HG03521 (cell line): ENCODE measurements around the gene SLC16A5.
"Not testable (repeated sequence)": the region's sequence is repeated elsewhere in the genome, so short reads cannot be mapped to it uniquely, and the experiment has no call there.

Experiments used
- ATAC-seq: cut with Tn5 transposase; IDR thresholded peaks from one replicate; pipeline ENCODE4 v1.9.1; 2021; ENCODE audit warnings: mild to moderate bottlenecking, moderate library complexity; ENCODE audit not compliant: unreplicated experiment

The SLC16A5 gene

DNA sequence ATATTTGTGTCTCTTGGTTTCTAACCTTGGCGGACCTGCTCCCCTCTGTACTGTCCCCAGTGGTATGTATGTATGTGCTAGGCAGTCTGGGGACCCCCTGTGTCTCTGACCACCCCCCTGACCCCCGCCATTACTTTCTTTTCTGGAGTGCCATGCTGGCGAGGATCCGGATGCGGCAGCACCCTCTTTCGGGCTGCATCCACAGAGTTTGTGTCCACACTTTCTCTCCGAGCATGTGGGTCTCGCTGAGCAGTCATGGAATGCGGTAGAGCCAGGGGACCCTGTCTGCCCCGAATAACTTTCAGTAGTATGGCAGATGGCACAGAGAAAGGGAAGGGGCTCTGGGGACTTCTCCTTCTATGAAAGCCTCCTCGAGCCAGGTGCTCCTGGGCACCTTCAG, 23.7 kb upstream of the SLC16A5 start:
- no peak for ATAC-seq

- ATAC-seq: no peak
These were observed 23.3 kb upstream of the SLC16A5 start for GRCh38 chr17:75064460-75064859.

DNA sequence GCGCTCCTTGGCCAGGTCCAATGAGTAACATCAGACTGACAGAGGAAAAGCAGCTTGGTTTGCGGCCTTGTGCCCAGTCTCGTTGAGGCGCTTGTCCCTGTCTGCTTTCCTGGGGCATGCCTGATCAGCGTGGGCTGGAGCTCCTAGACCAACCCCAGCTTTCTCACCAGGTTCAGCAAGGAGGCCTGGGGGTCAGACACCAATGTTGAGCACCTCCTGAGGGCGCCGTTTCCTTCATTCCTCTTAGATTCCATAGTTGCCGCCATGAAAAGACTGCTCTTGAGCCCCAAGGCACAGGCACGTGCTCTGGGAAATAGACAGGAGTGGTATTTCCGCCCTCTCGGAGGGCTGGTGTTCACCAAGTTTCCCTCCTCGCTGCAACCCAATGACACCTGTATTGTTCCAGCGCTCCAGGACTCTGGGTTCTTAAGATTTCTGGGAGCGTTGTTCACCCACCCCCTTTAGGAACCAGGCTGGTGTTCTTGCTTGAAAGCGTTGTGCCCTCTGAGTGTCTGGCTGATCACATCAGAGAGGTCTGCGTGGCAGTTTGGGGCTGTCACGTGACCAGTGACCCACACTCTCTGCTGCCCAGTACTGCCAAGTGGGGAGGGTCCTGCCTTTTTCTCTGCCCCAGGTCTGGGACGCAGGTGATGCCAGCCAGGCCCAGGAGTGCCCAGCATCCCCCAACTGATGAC, 22.7 kb upstream of the SLC16A5 start:
- no peak for ATAC-seq

DNA sequence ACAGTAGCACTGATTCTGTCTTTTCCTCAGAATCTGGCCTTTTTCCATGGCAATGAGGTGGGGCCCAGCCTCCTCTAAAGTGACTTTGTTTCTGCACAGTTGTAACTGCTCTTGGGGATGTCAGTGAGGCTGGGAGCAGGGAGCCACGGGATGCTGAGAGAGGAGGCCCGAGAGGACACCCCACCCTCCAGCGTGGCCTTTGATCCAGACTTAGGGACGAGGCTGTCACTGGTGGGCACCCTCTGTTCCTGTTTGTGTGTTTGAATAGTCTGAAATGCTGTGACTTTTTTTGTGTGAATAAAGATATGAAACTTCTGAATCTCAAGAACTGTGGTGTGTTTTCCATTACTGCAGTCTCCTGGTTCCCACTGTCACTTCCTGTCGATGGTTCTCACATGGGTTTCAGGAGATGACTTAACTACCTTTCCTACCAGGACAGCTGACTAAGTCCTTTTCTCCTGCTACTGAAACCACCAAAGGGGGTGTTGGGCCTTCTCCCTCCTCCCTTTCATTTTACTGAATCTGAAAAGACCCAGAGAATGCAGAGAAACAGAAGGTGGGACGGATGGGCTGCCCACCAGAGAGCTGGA, 22.1 kb upstream of the SLC16A5 start:
- ATAC-seq: no peak

DNA sequence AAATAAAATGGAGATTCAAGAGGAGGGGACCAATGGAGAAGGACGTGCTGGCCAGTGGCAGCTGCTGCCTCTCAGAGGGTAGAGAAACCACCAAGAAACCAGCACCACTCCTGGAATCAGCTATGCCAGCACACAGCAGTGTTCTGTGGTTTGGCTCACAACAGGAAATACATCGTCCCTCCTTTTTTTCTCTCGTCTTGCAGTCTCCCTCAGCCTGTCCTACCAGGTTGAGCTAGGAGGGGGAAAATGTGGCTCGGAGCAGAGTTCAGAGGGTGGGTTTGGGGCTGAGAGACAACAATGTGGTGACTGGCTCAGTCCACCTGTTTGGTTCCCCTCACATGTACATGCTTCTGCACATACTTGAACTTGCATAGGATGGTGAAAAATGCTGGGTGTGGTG, 19.9 kb upstream of the SLC16A5 start:
- ATAC-seq: no peak

- no peak for ATAC-seq
These were observed 19.0 kb upstream of the SLC16A5 start for GRCh38 chr17:75068750-75069149.

GRCh38 chr17:75069783-75070182, 18.0 kb upstream of the SLC16A5 start:
- no peak for ATAC-seq

DNA sequence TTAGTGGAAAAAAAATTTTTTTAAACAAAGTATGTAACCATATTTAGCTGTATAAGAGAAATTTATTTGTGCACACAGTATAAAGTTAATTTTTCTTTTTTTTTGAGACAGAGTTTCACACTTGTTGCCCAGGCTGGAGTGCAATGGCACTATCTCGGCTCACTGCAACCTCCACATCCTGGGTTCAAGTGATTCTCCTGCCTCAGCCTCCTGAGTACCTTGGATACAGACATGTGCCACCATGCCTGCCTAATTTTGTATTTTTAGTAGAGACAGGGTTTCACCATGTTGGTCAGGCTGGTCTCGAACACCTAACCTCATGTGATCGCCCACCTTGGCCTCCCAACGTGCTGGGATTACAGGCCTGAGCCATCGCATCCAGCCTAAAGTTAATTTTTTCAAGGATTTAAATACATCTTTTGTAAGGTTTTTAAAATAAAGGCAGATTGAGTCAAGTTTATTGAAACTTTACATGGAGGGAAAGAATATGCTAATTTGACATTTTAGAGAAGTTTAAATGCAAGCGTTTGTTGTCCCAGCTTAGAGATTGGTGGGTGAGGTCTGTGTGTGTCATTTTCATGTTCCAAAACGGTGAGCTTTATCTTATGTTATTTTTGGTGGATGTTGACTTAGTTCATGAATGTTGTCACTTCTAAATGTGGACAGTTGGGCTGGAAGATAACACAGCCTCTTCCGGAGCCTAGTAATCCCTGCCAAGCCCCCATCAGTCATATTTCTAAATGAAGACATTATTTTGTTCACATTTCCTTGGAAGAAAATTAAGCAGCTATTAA, 16.1 kb upstream of the SLC16A5 start:
- not testable (repeated sequence) for ATAC-seq

DNA sequence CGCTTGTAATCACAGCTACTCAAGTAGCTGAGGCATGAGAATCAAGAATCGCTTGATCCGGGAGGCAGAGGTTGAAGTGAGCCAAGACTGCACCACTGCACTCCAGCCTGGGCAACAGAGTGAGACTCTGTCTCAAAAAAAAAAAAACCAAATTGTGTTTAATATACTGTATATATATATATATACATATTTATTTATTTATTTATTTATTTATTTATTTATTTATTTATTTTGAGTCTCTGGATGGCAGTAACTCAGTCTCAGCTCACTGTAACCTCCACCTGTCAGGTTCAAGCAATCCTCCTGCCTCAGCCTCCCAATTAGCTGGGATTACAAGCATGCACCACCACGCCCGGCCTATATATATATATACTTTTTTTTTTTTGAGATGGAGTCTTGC, 14.8 kb upstream of the SLC16A5 start:
- not testable (repeated sequence) for ATAC-seq

GRCh38 chr17:75073618-75074047, 14.1 kb upstream of the SLC16A5 start:
- no peak for ATAC-seq

- no peak for ATAC-seq
These were observed 13.2 kb upstream of the SLC16A5 start for GRCh38 chr17:75074532-75074931.

- no peak for ATAC-seq
These were observed 12.0 kb upstream of the SLC16A5 start for GRCh38 chr17:75075597-75076336.

- no peak for ATAC-seq
These were observed 10.7 kb upstream of the SLC16A5 start for GRCh38 chr17:75077072-75077495.

DNA sequence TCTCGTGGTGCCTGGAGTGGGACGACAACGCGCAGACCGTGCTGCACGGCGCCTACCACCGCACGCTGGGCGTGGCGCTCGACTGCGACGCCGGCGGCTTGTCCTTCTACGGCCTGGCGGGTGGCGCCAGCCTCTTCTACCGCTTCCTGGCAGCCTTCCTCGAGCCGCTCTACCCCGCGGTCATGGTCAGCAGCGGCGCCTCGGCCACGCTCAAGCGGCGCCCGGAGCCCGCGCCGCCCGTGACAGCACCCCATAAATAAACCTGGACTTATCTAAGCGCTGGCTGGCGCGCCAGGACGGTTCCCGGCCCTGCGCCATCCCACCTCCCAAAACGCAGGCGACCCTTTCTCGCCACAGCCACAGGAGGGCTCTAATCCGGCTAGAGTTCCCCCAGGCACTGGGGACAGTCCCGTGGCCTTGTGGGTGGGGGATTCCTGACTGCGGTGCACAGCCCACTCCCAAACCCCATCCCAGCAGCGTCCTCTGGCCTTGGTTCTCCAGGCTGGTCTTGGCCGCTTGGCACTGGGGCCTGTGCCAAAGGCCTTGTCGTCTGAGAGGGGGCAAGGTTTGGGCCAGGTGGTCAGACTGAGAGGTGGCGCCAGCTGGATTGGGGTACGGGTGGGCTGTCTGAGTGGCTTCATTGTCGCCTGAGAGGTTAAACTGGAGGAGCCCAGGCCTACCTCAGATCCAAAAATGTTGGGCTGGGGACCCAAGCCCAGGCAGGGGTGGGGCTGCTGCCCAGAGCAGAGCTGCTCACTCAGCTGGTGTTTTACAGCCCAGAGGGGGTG, 10.1 kb upstream of the SLC16A5 start:
- no peak for ATAC-seq

DNA sequence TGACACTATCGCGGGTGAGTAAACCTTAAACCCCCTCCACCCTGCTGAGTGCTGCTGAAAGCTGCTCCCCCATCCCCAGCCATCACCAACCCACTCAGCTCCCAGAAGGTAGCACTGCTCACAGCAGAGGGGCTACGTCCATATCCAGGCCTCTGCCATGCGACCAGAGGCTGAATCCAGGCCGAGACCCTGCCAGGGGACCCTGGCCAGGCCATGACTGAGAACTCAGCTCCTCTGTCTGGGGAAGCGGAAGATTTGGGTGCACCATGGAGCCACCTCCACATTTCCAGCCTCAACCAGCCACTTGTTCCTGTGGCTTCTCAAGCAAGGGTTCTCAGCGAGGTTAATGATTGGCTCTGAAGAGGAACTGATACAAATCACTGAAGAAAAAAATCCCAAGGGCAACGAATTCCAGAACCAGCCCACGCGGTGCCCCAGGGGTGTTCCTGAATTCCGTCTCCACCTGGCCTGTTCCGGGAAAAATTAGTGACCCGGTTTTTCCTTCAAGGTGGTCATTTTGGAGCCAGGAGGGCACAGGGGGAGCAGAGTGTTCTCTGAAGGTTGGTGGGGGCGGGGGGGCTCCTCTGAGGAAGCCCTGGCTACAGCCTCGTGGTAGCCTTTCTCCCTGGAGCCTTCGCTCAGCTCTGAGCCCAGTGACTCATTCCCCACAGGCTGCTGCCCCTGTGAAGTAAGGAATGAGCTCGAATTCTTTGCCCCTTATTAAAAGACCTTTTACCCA, 9.3 kb upstream of the SLC16A5 start:
- ATAC-seq: no peak

DNA sequence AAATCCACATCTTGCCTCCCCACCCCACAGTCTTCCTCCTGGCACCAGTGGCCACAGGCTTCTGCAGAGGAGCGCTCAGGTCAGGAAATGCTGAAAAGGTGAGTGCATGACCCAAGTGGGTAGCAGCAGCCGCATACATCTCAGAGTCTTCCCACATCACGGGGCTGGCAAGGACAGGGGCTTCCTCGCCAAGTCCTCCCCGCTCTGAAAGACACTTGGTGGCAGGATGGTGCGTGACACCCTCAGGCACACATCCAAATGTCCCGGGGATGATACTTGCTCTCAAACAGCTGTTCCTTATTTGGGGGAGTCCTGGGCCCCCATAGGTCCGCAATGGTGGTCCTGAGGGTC, 8.8 kb upstream of the SLC16A5 start:
- ATAC-seq: no peak

GRCh38 chr17:75081611-75082540, 5.9 kb upstream of the SLC16A5 start:
- no peak for ATAC-seq

DNA sequence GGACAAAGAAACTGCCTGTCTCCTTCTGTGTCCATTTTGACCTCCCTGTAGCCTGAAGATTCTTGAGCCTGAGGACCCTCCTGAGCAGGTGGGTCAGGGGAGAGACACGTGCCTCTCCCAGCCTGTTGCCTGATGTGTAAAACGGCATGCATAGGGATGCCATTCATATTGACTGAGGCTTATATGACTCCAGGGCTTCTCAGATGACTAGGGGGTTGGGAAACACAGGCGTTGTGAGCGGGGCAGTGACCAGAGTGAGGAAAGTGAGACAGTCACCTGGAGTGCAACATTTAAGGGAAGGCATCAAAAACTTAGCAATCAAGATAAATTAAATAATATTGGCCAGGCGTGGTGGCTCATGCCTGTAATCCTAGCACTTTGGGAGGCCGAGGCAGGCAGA, 5.1 kb upstream of the SLC16A5 start:
- no peak for ATAC-seq
